ENCODE measurements around the gene SCML2.

DNA sequence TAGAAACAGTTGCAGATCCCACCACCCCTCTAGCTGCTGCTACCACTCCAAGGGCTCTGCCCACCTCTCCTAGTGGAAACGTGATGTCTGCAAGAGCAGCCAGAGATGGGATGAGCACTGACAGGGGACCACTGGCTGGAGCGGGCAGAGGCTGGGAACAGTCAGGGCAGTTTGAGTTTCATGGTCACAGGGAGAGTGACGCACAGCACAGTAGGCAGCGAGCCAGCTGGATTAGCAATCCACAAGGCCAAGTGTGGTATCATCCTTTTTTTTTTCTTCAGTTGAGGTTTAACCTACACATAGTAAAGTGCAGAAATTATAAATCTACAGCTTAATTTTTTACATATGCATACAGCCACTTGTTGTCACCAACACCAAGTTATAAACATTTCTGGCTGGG is 6.4 kb upstream of the SCML2 start:
- TF ChIP-seq CHD2 (IDR thresholded peaks at IDR 0.05; ENCODE audit: low read length) (no peak), E2F6 (IDR thresholded peaks at IDR 0.05) (no peak), SP4 (IDR thresholded peaks at IDR 0.05; ENCODE audit: low read length) (no peak)
- TF ChIP-seq, protein P1, sequence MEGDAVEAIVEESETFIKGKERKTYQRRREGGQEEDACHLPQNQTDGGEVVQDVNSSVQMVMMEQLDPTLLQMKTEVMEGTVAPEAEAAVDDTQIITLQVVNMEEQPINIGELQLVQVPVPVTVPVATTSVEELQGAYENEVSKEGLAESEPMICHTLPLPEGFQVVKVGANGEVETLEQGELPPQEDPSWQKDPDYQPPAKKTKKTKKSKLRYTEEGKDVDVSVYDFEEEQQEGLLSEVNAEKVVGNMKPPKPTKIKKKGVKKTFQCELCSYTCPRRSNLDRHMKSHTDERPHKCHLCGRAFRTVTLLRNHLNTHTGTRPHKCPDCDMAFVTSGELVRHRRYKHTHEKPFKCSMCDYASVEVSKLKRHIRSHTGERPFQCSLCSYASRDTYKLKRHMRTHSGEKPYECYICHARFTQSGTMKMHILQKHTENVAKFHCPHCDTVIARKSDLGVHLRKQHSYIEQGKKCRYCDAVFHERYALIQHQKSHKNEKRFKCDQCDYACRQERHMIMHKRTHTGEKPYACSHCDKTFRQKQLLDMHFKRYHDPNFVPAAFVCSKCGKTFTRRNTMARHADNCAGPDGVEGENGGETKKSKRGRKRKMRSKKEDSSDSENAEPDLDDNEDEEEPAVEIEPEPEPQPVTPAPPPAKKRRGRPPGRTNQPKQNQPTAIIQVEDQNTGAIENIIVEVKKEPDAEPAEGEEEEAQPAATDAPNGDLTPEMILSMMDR (IDR thresholded peaks at IDR 0.05; ENCODE audit: control extremely low read depth in 1 of 3, insufficient read depth in 1 of 3, low read depth in 1 of 3, low read length in 3 of 3): no peak
